ENCODE data around the gene HSPB3. TPM values are rescaled to one million over a fixed set of nuclear protein-coding genes. Genes with fewer than 3 reads are reported as not detected.

The HSPB3 gene
- polyA plus RNA-seq (2013, experiment 1 of 2), result not detected
- polyA plus RNA-seq (2013, experiment 2 of 2), result not detected

DNA sequence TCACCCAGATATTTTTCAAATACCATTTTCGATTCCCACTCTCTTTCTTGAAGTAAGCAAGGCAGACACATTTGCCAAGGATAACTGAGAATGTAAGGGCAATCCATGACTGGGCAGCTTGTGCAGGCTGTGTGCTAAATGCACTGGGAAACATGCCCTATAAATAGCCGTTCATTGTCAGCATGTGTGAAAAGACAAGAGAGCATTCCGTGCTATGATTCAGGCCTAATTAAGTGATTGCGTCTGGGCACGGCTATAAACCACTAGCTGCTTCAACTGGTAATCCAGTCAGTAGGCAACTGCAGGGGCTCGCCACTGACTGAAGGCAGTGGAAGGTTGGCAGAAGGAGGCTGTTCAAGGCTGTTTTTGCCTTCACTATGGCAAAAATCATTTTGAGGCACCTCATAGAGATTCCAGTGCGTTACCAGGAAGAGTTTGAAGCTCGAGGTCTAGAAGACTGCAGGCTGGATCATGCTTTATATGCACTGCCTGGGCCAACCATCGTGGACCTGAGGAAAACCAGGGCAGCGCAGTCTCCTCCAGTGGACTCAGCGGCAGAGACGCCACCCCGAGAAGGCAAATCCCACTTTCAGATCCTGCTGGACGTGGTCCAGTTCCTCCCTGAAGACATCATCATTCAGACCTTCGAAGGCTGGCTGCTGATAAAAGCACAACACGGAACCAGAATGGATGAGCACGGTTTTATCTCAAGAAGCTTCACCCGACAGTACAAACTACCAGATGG, at the start of gene HSPB3:
Gene HSPB3, plus strand, starts transcription at position 287 of the 745 bp plus-strand sequence. Its CDS starts 91 bp downstream, at position 378.
- Histone ChIP-seq H4K91ac (ENCODE audit: low read depth, low read length, poor library complexity) (no peak within 1 kb of the TSS), H3K23ac (ENCODE audit: low read depth, low read length, poor library complexity) (no peak within 1 kb of the TSS), H3K4ac (ENCODE audit: low read length) (no peak within 1 kb of the TSS), H3K79me1 (ENCODE audit: low read depth, low read length) (no peaks in the 10 kb centered on the region), H3K18ac (ENCODE audit: low read length) (peak within 1 kb of the TSS; percentile 52), H3K4me1 (ENCODE audit: control insufficient read depth in 2 of 2, insufficient read depth in 1 of 2, low read depth in 1 of 2, low read length in 2 of 2) (peaks cover 5 to 6% of the 10 kb centered on the region in 2 donors), H2BK120ac (ENCODE audit: low read depth, low read length) (no peak within 1 kb of the TSS), H3K4me2 (ENCODE audit: insufficient read depth, low read length, poor library complexity, severe bottlenecking) (no peak within 1 kb of the TSS), H3K9me3 (replicated peaks in 1 of 2; ENCODE audit: control insufficient read depth in 2 of 2, insufficient read depth in 1 of 2, low read depth in 1 of 2, low read length in 2 of 2) (peaks cover 0 to 4% of the 10 kb centered on the region in 2 donors), H3K36me3 (replicated peaks in 1 of 2; ENCODE audit: control insufficient read depth in 2 of 2, insufficient read depth in 2 of 2, low read length in 2 of 2) (no peaks in the 10 kb centered on the region), H2AK5ac (ENCODE audit: low read depth, low read length) (no peak within 1 kb of the TSS), H2AFZ (ENCODE audit: low read length) (no peak within 1 kb of the TSS), H3K4me3 (ENCODE audit: low read length in 2 of 2) (no peak within 1 kb of the TSS), H3K14ac (ENCODE audit: low read length) (no peak within 1 kb of the TSS), H2BK12ac (ENCODE audit: low read length) (no peak within 1 kb of the TSS), H3K27me3 (ENCODE audit: control insufficient read depth in 3 of 3, insufficient read depth in 3 of 3, low read depth in 1 of 3, low read length in 3 of 3) (peaks cover 0 to 3% (median 0%) of the 10 kb centered on the region in 3 experiments), H2BK5ac (ENCODE audit: low read length) (no peak within 1 kb of the TSS), H3K27ac (replicated peaks; ENCODE audit: low read length) (no peak within 1 kb of the TSS), H2BK15ac (ENCODE audit: low read length) (no peak within 1 kb of the TSS), H4K8ac (ENCODE audit: low read depth, low read length) (no peak within 1 kb of the TSS), H3K9ac (ENCODE audit: low read depth, low read length, poor library complexity) (peak within 1 kb of the TSS; percentile 36)
- no CpG with 5 or more reads among the region's 18 CpGs for whole genome bisulfite sequencing, 2 donors (ENCODE audit: extremely low coverage in 2 of 2, insufficient read length in 2 of 2, insufficient replicate concordance in 1 of 2)
- DNase-seq (ENCODE audit: low spot score), result no peak

- H2BK5ac ChIP-seq (ENCODE audit: low read length), result no peak overlapping the region
- no peak overlapping the region for H2AK5ac ChIP-seq (ENCODE audit: low read depth, low read length)
- H3K4ac ChIP-seq (ENCODE audit: low read length), result no peak overlapping the region
- H3K4me3 ChIP-seq (ENCODE audit: low read length in 2 of 2), result no peak overlapping the region
- no peaks in the 10 kb centered on the region for H3K36me3 ChIP-seq (replicated peaks in 1 of 2; ENCODE audit: control insufficient read depth in 2 of 2, insufficient read depth in 2 of 2, low read length in 2 of 2)
- H3K14ac ChIP-seq (ENCODE audit: low read length), result no peak overlapping the region
- no peak overlapping the region for H2AFZ ChIP-seq (ENCODE audit: low read length)
- no peak overlapping the region for H2BK120ac ChIP-seq (ENCODE audit: low read depth, low read length)
- no peak overlapping the region for H4K8ac ChIP-seq (ENCODE audit: low read depth, low read length)
- no peak overlapping the region for H3K27ac ChIP-seq (replicated peaks; ENCODE audit: low read length)
- H3K18ac ChIP-seq (ENCODE audit: low read length), result no peak overlapping the region
- WGBS, 2 donors (ENCODE audit: extremely low coverage in 2 of 2, insufficient read length in 2 of 2, insufficient replicate concordance in 1 of 2), result no CpG with 5 or more reads among the region's 2 CpGs
- H3K79me1 ChIP-seq (ENCODE audit: low read depth, low read length), result no peaks in the 10 kb centered on the region
- no peak overlapping the region for H3K9ac ChIP-seq (ENCODE audit: low read depth, low read length, poor library complexity)
- no peaks in the 10 kb centered on the region for H3K9me3 ChIP-seq (replicated peaks in 1 of 2; ENCODE audit: control insufficient read depth in 2 of 2, insufficient read depth in 1 of 2, low read depth in 1 of 2, low read length in 2 of 2)
- H3K4me2 ChIP-seq (ENCODE audit: insufficient read depth, low read length, poor library complexity, severe bottlenecking), result no peak overlapping the region
- DNase-seq (ENCODE audit: low spot score), result no peak
- H4K91ac ChIP-seq (ENCODE audit: low read depth, low read length, poor library complexity), result no peak overlapping the region
- H3K27me3 ChIP-seq (ENCODE audit: control insufficient read depth in 3 of 3, insufficient read depth in 3 of 3, low read depth in 1 of 3, low read length in 3 of 3), result no peaks in the 10 kb centered on the region
- no peaks in the 10 kb centered on the region for H3K4me1 ChIP-seq (ENCODE audit: control insufficient read depth in 2 of 2, insufficient read depth in 1 of 2, low read depth in 1 of 2, low read length in 2 of 2)
- no peak overlapping the region for H2BK12ac ChIP-seq (ENCODE audit: low read length)
- H3K23ac ChIP-seq (ENCODE audit: low read depth, low read length, poor library complexity), result no peak overlapping the region
- H2BK15ac ChIP-seq (ENCODE audit: low read length), result no peak overlapping the region
Observed at GRCh38 chr5:54411176-54411575, 44.3 kb upstream of the HSPB3 start.

- Histone ChIP-seq H3K27ac (replicated peaks; ENCODE audit: low read length) (no peak overlapping the region), H3K18ac (ENCODE audit: low read length) (no peak overlapping the region), H3K9ac (ENCODE audit: low read depth, low read length, poor library complexity) (no peak overlapping the region), H2BK12ac (ENCODE audit: low read length) (no peak overlapping the region), H2BK120ac (ENCODE audit: low read depth, low read length) (no peak overlapping the region), H3K4me3 (ENCODE audit: low read length in 2 of 2) (no peak overlapping the region), H3K36me3 (replicated peaks in 1 of 2; ENCODE audit: control insufficient read depth in 2 of 2, insufficient read depth in 2 of 2, low read length in 2 of 2) (no peaks in the 10 kb centered on the region), H2AFZ (ENCODE audit: low read length) (no peak overlapping the region), H3K23ac (ENCODE audit: low read depth, low read length, poor library complexity) (no peak overlapping the region), H2BK15ac (ENCODE audit: low read length) (no peak overlapping the region), H3K27me3 (ENCODE audit: control insufficient read depth in 3 of 3, insufficient read depth in 3 of 3, low read depth in 1 of 3, low read length in 3 of 3) (no peaks in the 10 kb centered on the region), H3K4me2 (ENCODE audit: insufficient read depth, low read length, poor library complexity, severe bottlenecking) (no peak overlapping the region), H4K8ac (ENCODE audit: low read depth, low read length) (no peak overlapping the region), H2BK5ac (ENCODE audit: low read length) (no peak overlapping the region), H3K79me1 (ENCODE audit: low read depth, low read length) (no peaks in the 10 kb centered on the region), H3K4me1 (ENCODE audit: control insufficient read depth in 2 of 2, insufficient read depth in 1 of 2, low read depth in 1 of 2, low read length in 2 of 2) (no peaks in the 10 kb centered on the region), H4K91ac (ENCODE audit: low read depth, low read length, poor library complexity) (no peak overlapping the region), H2AK5ac (ENCODE audit: low read depth, low read length) (no peak overlapping the region), H3K14ac (ENCODE audit: low read length) (no peak overlapping the region), H3K4ac (ENCODE audit: low read length) (no peak overlapping the region), H3K9me3 (replicated peaks in 1 of 2; ENCODE audit: control insufficient read depth in 2 of 2, insufficient read depth in 1 of 2, low read depth in 1 of 2, low read length in 2 of 2) (no peaks in the 10 kb centered on the region)
- no CpG with 5 or more reads among the region's 2 CpGs for WGBS, 2 donors (ENCODE audit: extremely low coverage in 2 of 2, insufficient read length in 2 of 2, insufficient replicate concordance in 1 of 2)
- DNase-seq (ENCODE audit: low spot score), result no peak
Observed at GRCh38 chr5:54412913-54413312, 42.6 kb upstream of the HSPB3 start.

DNA sequence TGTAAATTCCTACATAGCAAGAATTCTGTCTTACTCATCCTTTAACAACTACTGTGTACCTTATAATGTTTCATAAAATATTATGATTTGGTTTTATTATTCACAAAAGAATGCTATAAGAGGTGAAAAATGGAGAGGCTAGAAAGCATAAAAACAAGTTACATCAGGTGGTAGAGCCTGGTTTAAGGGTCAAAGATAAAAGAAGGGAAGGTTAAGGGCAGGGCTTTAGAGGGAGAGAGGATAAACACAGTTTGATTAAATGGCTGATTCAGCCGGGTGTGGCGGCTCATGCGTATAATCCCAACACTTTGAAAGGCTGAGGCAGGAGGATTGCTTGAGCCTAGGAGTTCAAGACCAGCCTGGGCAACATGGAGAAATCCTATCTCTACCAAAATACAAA, 40.4 kb upstream of the HSPB3 start:
- Histone ChIP-seq H2BK12ac (ENCODE audit: low read length) (no peak overlapping the region), H3K36me3 (replicated peaks in 1 of 2; ENCODE audit: control insufficient read depth in 2 of 2, insufficient read depth in 2 of 2, low read length in 2 of 2) (no peaks in the 10 kb centered on the region), H3K4me3 (ENCODE audit: low read length in 2 of 2) (no peak overlapping the region), H2BK120ac (ENCODE audit: low read depth, low read length) (no peak overlapping the region), H3K18ac (ENCODE audit: low read length) (no peak overlapping the region), H2BK5ac (ENCODE audit: low read length) (no peak overlapping the region), H3K9me3 (replicated peaks in 1 of 2; ENCODE audit: control insufficient read depth in 2 of 2, insufficient read depth in 1 of 2, low read depth in 1 of 2, low read length in 2 of 2) (no peaks in the 10 kb centered on the region), H3K23ac (ENCODE audit: low read depth, low read length, poor library complexity) (no peak overlapping the region), H2AK5ac (ENCODE audit: low read depth, low read length) (no peak overlapping the region), H3K27me3 (ENCODE audit: control insufficient read depth in 3 of 3, insufficient read depth in 3 of 3, low read depth in 1 of 3, low read length in 3 of 3) (no peaks in the 10 kb centered on the region), H3K4me2 (ENCODE audit: insufficient read depth, low read length, poor library complexity, severe bottlenecking) (no peak overlapping the region), H4K91ac (ENCODE audit: low read depth, low read length, poor library complexity) (no peak overlapping the region), H4K8ac (ENCODE audit: low read depth, low read length) (no peak overlapping the region), H3K79me1 (ENCODE audit: low read depth, low read length) (no peaks in the 10 kb centered on the region), H3K4me1 (ENCODE audit: control insufficient read depth in 2 of 2, insufficient read depth in 1 of 2, low read depth in 1 of 2, low read length in 2 of 2) (no peaks in the 10 kb centered on the region), H3K9ac (ENCODE audit: low read depth, low read length, poor library complexity) (no peak overlapping the region), H2AFZ (ENCODE audit: low read length) (no peak overlapping the region), H3K14ac (ENCODE audit: low read length) (no peak overlapping the region), H2BK15ac (ENCODE audit: low read length) (no peak overlapping the region), H3K27ac (replicated peaks; ENCODE audit: low read length) (no peak overlapping the region), H3K4ac (ENCODE audit: low read length) (no peak overlapping the region)
- WGBS, 2 donors (ENCODE audit: extremely low coverage in 2 of 2, insufficient read length in 2 of 2, insufficient replicate concordance in 1 of 2), result no CpG with 5 or more reads among the region's 3 CpGs
- DNase-seq (ENCODE audit: low spot score), result no peak
